K562 (cell line): Measurements from ENCODE around the gene ARMC7. TPM values are rescaled to one million over a fixed set of nuclear protein-coding genes. Genes with fewer than 3 reads are reported as not detected.

Source experiments
- ADNP ChIP-seq: fragments of 200-800 bp; sonication (Bioruptor generic); IDR thresholded peaks from 2 replicates; pipeline ENCODE4 v1.6.1; 2016; ENCODE audit warnings: missing genetic modification characterization, missing compliant biosample characterization
- FOXA3 ChIP-seq, 2 experiments: fragments of 450-650 bp in 1 of 2; sonication (generic) in 1 of 2; formaldehyde crosslinking; IDR thresholded peaks in 1 of 2; conservative IDR thresholded peaks in 1 of 2; 2 replicates each; pipeline versions ENCODE4 v1.4.0 to v1.8.0; 2020 to 2022; ENCODE audit warnings: mild to moderate bottlenecking in 2 of 2, missing genetic modification reagents in 1 of 2
- RFX5 ChIP-seq: IDR thresholded peaks from 2 replicates; pipeline ENCODE4 v1.6.1; 2011; ENCODE audit warnings: low read depth, mild to moderate bottlenecking, improper control_type of control experiment, low read length
- SMAD2 ChIP-seq: fragments of 150-350 bp; IDR thresholded peaks from 2 replicates; pipeline ENCODE4 v1.6.1; 2014; ENCODE audit warnings: low read depth, mild to moderate bottlenecking, low read length
- polyA plus RNA-seq, 8 experiments: library from polyadenylated mRNA; depleted of rRNA in 4 of 8; stranded (reverse) in 5 of 8; unstranded in 3 of 8; fragments of >200 nt; fragmentation: Nextera tagmentation in 2 of 8; fragmentation: Illumina TruSeq in 1 of 8; extraction: Ambion mirVana in 2 of 8; extraction: Trizol in 1 of 8; gene quantifications; 2 replicates each; pipeline versions ENCODE4 v1.2.1 to v1.2.3, GENCODE V29; 2011 to 2014; ENCODE audit warnings: inconsistent platforms in 1 of 8, missing spikeins in 1 of 8
- total RNA-seq, 7 experiments: library from RNA; depleted of rRNA in 6 of 7; stranded (reverse); fragments of >200 nt in 6 of 7; fragmentation: Illumina TruSeq in 2 of 7; extraction: Trizol in 2 of 7; gene quantifications; 2 replicates each; pipeline versions ENCODE4 v1.2.1 to v1.2.3, GENCODE V29; 2011 to 2021; ENCODE audit warnings: low replicate concordance in 1 of 7
- TF ChIP-seq, protein P1 (sequence below): sonication (generic); formaldehyde crosslinking; IDR thresholded peaks from 2 replicates; pipeline ENCODE4 v1.8.0; 2022; ENCODE audit warnings: missing genetic modification reagents, mild to moderate bottlenecking, moderate library complexity, borderline replicate concordance
- TF ChIP-seq, protein P2 (sequence below): fragments of 250-450 bp; sonication (Bioruptor Pico); IDR thresholded peaks from 2 replicates; pipeline ENCODE4 v1.8.0; 2021; ENCODE audit warnings: moderate library complexity, mild to moderate bottlenecking, inconsistent platforms
- TF ChIP-seq, protein P3 (sequence below): sonication (generic); formaldehyde crosslinking; IDR thresholded peaks from 2 replicates; pipeline ENCODE4 v1.8.1; 2023; ENCODE audit warnings: missing genetic modification reagents, mild to moderate bottlenecking, borderline replicate concordance
- TF ChIP-seq, protein P4 (sequence below): fragments of 450-650 bp; IDR thresholded peaks from 2 replicates; pipeline ENCODE4 v1.6.1; 2016; ENCODE audit warnings: low read depth
- TF ChIP-seq, protein P5 (sequence below): fragments of 450-650 bp; IDR thresholded peaks from 2 replicates; pipeline ENCODE4 v1.6.1; 2016; ENCODE audit warnings: antibody characterized with exemption

ARMC7 gene
- total and polyA plus RNA-seq, 9 of the 15 experiments (the other 6 are each of a cell fraction or from before 2014, with no cell fraction given): 1.4 to 15.2 (median 5.9) TPM

DNA sequence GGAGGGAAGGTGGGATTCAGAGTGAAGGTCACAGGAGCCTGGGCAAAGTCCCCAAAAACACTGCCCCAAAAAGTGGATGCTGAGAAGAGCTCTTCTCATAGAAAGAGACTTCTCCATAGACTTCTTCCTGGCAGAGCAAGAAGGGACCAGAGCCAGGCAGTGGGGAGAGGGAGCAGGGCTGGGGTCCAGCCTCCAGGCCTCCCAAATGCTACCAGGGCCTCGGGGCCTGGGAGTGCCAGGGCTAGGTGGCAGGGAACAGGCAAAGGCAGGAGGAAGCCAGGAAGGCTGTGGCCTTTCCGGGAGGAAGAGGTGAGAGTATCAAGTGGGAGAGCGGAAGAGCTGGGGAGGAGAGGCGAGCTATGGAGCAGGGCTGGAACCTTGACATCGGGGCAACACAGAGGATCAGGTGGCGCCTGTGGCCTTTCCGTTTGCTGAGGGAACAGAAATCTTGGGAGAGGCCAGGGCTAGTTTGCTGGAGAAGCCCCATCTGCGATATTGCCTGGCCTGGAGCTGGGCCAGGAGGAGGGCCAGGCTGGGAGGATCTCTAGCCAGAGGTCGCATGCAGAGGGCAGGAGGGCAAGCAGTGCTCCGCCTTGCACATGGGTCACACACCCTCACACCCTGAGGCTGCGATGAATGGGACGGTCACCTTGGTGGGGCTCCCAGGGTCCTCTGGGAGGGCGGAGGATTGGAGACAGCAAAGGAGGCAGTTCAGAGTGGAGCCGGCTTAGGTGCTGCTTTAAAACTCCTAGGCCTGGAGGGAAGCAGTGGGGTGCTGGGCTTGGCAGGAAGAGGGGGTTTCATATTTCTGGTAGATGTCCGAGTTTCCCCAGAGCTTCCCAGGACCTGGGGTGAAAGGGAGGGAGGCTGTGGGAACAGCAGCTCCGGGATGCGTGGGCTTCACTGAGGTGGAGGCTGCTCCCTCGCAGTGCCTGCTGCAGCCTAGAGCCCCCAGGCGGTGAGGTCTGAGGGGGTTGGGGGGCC, 18.6 kb upstream of the ARMC7 start (continued):
- TF ChIP-seq, protein P1, sequence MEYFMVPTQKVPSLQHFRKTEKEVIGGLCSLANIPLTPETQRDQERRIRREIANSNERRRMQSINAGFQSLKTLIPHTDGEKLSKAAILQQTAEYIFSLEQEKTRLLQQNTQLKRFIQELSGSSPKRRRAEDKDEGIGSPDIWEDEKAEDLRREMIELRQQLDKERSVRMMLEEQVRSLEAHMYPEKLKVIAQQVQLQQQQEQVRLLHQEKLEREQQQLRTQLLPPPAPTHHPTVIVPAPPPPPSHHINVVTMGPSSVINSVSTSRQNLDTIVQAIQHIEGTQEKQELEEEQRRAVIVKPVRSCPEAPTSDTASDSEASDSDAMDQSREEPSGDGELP: peak; percentile 50; the same call in 1 of the 2 replicates
- TF ChIP-seq, protein P2, sequence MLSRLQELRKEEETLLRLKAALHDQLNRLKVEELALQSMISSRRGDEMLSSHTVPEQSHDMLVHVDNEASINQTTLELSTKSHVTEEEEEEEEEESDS (CRISPR knock-in tag): no peak
- TF ChIP-seq, protein P3, sequence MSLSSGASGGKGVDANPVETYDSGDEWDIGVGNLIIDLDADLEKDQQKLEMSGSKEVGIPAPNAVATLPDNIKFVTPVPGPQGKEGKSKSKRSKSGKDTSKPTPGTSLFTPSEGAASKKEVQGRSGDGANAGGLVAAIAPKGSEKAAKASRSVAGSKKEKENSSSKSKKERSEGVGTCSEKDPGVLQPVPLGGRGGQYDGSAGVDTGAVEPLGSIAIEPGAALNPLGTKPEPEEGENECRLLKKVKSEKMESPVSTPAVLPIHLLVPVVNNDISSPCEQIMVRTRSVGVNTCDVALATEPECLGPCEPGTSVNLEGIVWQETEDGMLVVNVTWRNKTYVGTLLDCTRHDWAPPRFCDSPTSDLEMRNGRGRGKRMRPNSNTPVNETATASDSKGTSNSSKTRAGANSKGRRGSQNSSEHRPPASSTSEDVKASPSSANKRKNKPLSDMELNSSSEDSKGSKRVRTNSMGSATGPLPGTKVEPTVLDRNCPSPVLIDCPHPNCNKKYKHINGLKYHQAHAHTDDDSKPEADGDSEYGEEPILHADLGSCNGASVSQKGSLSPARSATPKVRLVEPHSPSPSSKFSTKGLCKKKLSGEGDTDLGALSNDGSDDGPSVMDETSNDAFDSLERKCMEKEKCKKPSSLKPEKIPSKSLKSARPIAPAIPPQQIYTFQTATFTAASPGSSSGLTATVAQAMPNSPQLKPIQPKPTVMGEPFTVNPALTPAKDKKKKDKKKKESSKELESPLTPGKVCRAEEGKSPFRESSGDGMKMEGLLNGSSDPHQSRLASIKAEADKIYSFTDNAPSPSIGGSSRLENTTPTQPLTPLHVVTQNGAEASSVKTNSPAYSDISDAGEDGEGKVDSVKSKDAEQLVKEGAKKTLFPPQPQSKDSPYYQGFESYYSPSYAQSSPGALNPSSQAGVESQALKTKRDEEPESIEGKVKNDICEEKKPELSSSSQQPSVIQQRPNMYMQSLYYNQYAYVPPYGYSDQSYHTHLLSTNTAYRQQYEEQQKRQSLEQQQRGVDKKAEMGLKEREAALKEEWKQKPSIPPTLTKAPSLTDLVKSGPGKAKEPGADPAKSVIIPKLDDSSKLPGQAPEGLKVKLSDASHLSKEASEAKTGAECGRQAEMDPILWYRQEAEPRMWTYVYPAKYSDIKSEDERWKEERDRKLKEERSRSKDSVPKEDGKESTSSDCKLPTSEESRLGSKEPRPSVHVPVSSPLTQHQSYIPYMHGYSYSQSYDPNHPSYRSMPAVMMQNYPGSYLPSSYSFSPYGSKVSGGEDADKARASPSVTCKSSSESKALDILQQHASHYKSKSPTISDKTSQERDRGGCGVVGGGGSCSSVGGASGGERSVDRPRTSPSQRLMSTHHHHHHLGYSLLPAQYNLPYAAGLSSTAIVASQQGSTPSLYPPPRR (CRISPR knock-in tag): no peak; the same call in 1 of the 2 replicates
- TF ChIP-seq FOXA3 (CRISPR knock-in tag; conservative IDR thresholded peaks at IDR 0.05 in 1 of 2, IDR thresholded peaks at IDR 0.05 in 1 of 2): no peak
- TF ChIP-seq SMAD2: no peak
- no peak for TF ChIP-seq ADNP
- TF ChIP-seq, protein P4, sequence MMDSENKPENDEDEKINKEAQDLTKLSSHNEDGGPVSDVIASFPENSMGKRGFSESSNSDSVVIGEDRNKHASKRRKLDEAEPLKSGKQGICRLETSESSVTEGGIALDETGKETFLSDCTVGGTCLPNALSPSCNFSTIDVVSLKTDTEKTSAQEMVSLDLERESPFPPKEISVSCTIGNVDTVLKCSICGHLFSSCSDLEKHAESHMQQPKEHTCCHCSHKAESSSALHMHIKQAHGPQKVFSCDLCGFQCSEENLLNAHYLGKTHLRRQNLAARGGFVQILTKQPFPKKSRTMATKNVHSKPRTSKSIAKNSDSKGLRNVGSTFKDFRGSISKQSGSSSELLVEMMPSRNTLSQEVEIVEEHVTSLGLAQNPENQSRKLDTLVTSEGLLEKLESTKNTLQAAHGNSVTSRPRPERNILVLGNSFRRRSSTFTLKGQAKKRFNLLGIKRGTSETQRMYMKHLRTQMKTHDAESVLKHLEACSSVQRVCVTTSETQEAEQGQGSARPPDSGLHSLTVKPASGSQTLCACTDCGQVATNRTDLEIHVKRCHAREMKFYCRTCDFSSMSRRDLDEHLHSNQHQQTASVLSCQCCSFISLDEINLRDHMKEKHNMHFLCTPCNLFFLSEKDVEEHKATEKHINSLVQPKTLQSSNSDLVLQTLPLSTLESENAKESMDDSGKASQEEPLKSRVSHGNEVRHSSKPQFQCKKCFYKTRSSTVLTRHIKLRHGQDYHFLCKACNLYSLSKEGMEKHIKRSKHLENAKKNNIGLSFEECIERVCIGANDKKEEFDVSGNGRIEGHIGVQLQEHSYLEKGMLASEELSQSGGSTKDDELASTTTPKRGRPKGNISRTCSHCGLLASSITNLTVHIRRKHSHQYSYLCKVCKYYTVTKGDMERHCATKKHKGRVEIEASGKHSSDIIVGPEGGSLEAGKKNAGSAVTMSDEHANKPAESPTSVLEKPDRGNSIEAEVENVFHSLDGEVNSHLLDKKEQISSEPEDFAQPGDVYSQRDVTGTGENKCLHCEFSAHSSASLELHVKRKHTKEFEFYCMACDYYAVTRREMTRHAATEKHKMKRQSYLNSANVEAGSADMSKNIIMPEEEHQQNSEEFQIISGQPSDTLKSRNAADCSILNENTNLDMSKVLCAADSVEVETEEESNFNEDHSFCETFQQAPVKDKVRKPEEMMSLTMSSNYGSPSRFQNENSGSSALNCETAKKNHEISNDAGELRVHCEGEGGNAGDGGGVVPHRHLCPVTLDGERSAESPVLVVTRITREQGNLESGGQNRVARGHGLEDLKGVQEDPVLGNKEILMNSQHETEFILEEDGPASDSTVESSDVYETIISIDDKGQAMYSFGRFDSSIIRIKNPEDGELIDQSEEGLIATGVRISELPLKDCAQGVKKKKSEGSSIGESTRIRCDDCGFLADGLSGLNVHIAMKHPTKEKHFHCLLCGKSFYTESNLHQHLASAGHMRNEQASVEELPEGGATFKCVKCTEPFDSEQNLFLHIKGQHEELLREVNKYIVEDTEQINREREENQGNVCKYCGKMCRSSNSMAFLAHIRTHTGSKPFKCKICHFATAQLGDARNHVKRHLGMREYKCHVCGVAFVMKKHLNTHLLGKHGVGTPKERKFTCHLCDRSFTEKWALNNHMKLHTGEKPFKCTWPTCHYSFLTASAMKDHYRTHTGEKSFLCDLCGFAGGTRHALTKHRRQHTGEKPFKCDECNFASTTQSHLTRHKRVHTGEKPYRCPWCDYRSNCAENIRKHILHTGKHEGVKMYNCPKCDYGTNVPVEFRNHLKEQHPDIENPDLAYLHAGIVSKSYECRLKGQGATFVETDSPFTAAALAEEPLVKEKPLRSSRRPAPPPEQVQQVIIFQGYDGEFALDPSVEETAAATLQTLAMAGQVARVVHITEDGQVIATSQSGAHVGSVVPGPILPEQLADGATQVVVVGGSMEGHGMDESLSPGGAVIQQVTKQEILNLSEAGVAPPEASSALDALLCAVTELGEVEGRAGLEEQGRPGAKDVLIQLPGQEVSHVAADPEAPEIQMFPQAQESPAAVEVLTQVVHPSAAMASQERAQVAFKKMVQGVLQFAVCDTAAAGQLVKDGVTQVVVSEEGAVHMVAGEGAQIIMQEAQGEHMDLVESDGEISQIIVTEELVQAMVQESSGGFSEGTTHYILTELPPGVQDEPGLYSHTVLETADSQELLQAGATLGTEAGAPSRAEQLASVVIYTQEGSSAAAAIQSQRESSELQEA: no peak
- TF ChIP-seq RFX5: no peak
- TF ChIP-seq, protein P5, sequence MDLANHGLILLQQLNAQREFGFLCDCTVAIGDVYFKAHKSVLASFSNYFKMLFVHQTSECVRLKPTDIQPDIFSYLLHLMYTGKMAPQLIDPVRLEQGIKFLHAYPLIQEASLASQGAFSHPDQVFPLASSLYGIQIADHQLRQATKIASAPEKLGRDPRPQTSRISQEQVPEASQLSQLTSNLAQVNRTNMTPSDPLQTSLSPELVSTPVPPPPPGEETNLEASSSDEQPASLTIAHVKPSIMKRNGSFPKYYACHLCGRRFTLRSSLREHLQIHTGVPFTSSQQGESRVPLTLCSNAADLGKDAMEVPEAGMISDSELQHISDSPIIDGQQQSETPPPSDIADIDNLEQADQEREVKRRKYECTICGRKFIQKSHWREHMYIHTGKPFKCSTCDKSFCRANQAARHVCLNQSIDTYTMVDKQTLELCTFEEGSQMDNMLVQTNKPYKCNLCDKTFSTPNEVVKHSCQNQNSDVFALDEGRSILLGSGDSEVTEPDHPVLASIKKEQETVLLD: no peak
